Heart right ventricle (tissue), 16 donors: ENCODE measurements around the gene EARS2. TPM values are rescaled to one million over a fixed set of nuclear protein-coding genes. Genes with fewer than 3 reads are reported as not detected.
"Not testable (repeated sequence)": the region's sequence is repeated elsewhere in the genome, so short reads cannot be mapped to it uniquely, and the experiment has no call there.

Experiments
- ATAC-seq, 8 donors: fragments of 200-7000 bp; cut with Tn5 transposase; one replicate each; pipeline ENCODE4 v1.9.1; 2020; ENCODE audit warnings: mild to moderate bottlenecking in 8 of 8, moderate library complexity in 8 of 8, moderate number of reproducible peaks in 1 of 8
- DNase-seq, 2 donors: peaks; one replicate each; pipeline ENCODE4 v3.0.0-alpha.2; 2020
- H3K27ac ChIP-seq, 10 donors: fragments of 200-600 bp; sonication (generic) in 2 of 10; one replicate each; pipeline versions ENCODE4 v1.5.0 to v1.8.0; 2020 to 2022; ENCODE audit warnings: mild to moderate bottlenecking in 3 of 10
- H3K27me3 ChIP-seq, 7 donors: fragments of 200-600 bp; one replicate each; pipeline ENCODE4 v1.8.0; 2021 to 2022; ENCODE audit warnings: mild to moderate bottlenecking in 2 of 7
- H3K36me3 ChIP-seq, 9 donors: fragments of 200-600 bp; sonication (generic) in 1 of 9; one replicate each; pipeline versions ENCODE4 v1.5.0 to v1.8.0; 2020 to 2022; ENCODE audit warnings: mild to moderate bottlenecking in 2 of 9
- H3K4me1 ChIP-seq, 9 donors: fragments of 200-600 bp; sonication (generic) in 1 of 9; one replicate each; pipeline versions ENCODE4 v1.5.0 to v1.8.0; 2020 to 2022; ENCODE audit warnings: mild to moderate bottlenecking in 4 of 9
- H3K4me3 ChIP-seq, 10 donors: fragments of 200-600 bp; sonication (generic) in 2 of 10; one replicate each; pipeline versions ENCODE4 v1.5.0 to v1.8.0; 2020 to 2022; ENCODE audit warnings: mild to moderate bottlenecking in 7 of 10, moderate library complexity in 2 of 10
- H3K9me3 ChIP-seq, 11 donors: fragments of 200-600 bp in 10 of 11; sonication (generic) in 2 of 11; one replicate each; pipeline versions ENCODE4 v1.5.0 to v1.8.0; 2013 to 2022; ENCODE audit warnings: mild to moderate bottlenecking in 2 of 11, control low read depth in 1 of 11, moderate library complexity in 1 of 11
- WGBS, 2 donors: extraction: QIAGEN DNeasy Blood & Tissue Kit; methylation state at CpG; one replicate each; pipeline ENCODE4 v1.1.7; 2013; ENCODE audit warnings: inconsistent platforms in 1 of 2; 5-methylcytosine and 5-hydroxymethylcytosine counted together
- intact Hi-C, 10 donors: fragments of 100-400 bp; cut with DNase I; formaldehyde crosslinking; loops; one replicate each; pipeline versions ENCODE4 v1.11.1 to v1.14.2; 2022
- polyA plus RNA-seq, 2 donors: library from polyadenylated mRNA; stranded (reverse); fragments of 200-250 nt; gene quantifications; one replicate each; pipeline ENCODE4 v1.2.3, GENCODE V29; 2013
- total RNA-seq, 10 donors: library from RNA; stranded (reverse); fragmentation: NEBNext Ultra II Directional in 3 of 10; extraction: Animal tissue kit (Norgen Biotek cat#: 25700) in 3 of 10; gene quantifications; one replicate each; pipeline versions ENCODE4 v1.2.1 to v1.2.4, GENCODE V29; 2021 to 2023
- TF ChIP-seq, protein P1 (sequence below), 9 donors: fragments of 200-600 bp; sonication (generic) in 2 of 9; IDR thresholded peaks; one replicate each; pipeline versions ENCODE4 v1.5.0 to v1.8.0; 2021 to 2022; ENCODE audit warnings: antibody characterized with exemption in 9 of 9, mild to moderate bottlenecking in 5 of 9, moderate library complexity in 1 of 9
- donor health status: Arrhythmogenic right ventricular cardiomyopathy.
- donor health status: ischemic (EF 13 %, LVEDD 7.1; RV severe dilation, severe dysfunction).
- donor health status: healthy with polysubstance abuse.
- donor health status: DM: no; HTN: yes; CAD: no.
- donor health status: DM: no; HTN: no; CAD: no.
- donor health status: ischemic (EF 25% LVEDD 6.9; RV normal size, moderate dysfunction).
- donor health status: ischemic (EF 25% LVEDD 5.7; RV mildly dilated, moderate dysfunction).
- donor health status: healthy.
- donor health status: DM: yes; HTN: yes; CAD: no.
- donor health status: Ischemic cardiomyopathy.
- donor health status: ischemic (EF 35%, LVEDD 5.7; RV mildly dilated, moderate dysfunction).
- donor health status: nonischemic (EF 11% LVEDD 7.7; RV severe dilation, severe dysfunction).
- donor health status: DM: yes; HTN: yes; CAD: no.
- donor health status: PGD.
- donor health status: ischemic (EF 29% LVEDD 5.4; RV normal size, mild dysfunction).
- donor health status: nonischemic (EF 23%, LVEDD 6.1; RV moderate dilation, normal function).

EARS2 gene
- total and polyA plus RNA-seq, 12 donors = 13.7 to 28.7 (median 21.7) TPM

DNA sequence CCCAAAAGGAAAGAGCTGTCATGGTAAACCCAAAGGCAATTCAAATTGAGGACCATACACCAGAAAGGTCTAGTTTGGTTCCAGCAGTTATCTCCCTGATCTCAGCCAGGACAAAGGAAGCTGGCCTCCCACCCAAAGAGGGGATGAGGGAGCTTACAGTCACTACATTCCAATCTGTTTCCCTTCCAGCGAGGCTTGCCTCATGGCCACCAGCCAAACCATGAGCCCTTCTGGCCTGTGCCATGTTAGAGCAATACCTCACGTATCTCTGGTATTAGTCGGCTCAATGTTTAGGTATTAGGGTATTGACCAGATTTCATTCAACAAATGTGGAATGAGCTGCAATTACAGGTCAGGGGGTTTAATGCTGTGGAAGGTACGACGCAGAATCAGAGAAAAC is 30.6 kb upstream of the EARS2 start:
- no peaks in the 10 kb centered on the region for H3K9me3 ChIP-seq
- H3K36me3 ChIP-seq = peaks cover 0 to 94% (median 52%) of the 10 kb centered on the region in 9 donors
- no peaks in the 10 kb centered on the region for H3K27me3 ChIP-seq
- 64% methylated on average over 5 of the region's 5 CpGs for WGBS, 2 donors
- peak overlapping the region in 3 of 10 donors; percentile 1 to 25 (median 15) for H3K27ac ChIP-seq
- H3K4me3 ChIP-seq = no peak overlapping the region
- ATAC-seq = peak in 4 of 8 donors; percentile 44 to 62 (median 51)
- peaks cover 0 to 45% (median 15%) of the 10 kb centered on the region in 9 donors for H3K4me1 ChIP-seq
- intact Hi-C loops = no loop called here
- TF ChIP-seq, protein P1, sequence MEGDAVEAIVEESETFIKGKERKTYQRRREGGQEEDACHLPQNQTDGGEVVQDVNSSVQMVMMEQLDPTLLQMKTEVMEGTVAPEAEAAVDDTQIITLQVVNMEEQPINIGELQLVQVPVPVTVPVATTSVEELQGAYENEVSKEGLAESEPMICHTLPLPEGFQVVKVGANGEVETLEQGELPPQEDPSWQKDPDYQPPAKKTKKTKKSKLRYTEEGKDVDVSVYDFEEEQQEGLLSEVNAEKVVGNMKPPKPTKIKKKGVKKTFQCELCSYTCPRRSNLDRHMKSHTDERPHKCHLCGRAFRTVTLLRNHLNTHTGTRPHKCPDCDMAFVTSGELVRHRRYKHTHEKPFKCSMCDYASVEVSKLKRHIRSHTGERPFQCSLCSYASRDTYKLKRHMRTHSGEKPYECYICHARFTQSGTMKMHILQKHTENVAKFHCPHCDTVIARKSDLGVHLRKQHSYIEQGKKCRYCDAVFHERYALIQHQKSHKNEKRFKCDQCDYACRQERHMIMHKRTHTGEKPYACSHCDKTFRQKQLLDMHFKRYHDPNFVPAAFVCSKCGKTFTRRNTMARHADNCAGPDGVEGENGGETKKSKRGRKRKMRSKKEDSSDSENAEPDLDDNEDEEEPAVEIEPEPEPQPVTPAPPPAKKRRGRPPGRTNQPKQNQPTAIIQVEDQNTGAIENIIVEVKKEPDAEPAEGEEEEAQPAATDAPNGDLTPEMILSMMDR (IDR thresholded peaks at IDR 0.05) = no peak
- DNase-seq = peak in 1 of 2 donors; percentile 30

GRCh38 chr16:23584186-23585076 is 27.3 kb upstream of the EARS2 start:
- H3K4me1 ChIP-seq = peaks cover 0 to 31% (median 13%) of the 10 kb centered on the region in 9 donors
- intact Hi-C loops = no loop called here
- H3K4me3 ChIP-seq = no peak overlapping the region
- WGBS, 2 donors = 65 to 75% methylated on average over 13 of the region's 14 CpGs
- TF ChIP-seq, protein P1 (IDR thresholded peaks at IDR 0.05) = no peak
- peaks cover 0 to 92% (median 54%) of the 10 kb centered on the region in 9 donors for H3K36me3 ChIP-seq
- ATAC-seq = peak in 6 of 8 donors; percentile 43 to 71 (median 68)
- no peaks in the 10 kb centered on the region for H3K9me3 ChIP-seq
- no peak for DNase-seq
- no peaks in the 10 kb centered on the region for H3K27me3 ChIP-seq
- H3K27ac ChIP-seq = peak overlapping the region in 6 of 10 donors; percentile 16 to 44 (median 28)

- intact Hi-C loops, ATAC-seq, H3K4me3 ChIP-seq, H3K9me3 ChIP-seq, DNase-seq, H3K27ac ChIP-seq, H3K27me3 ChIP-seq: not testable (repeated sequence)
- 95 to 98% methylated on average over 19 to 28 of the region's 30 CpGs for WGBS, 2 donors
- H3K4me1 ChIP-seq = peaks cover 4 to 29% (median 15%) of the 10 kb centered on the region in 9 donors
- peaks cover 0 to 90% (median 51%) of the 10 kb centered on the region in 9 donors for H3K36me3 ChIP-seq
These were observed 26.1 kb upstream of the EARS2 start for GRCh38 chr16:23583271-23583670.

DNA sequence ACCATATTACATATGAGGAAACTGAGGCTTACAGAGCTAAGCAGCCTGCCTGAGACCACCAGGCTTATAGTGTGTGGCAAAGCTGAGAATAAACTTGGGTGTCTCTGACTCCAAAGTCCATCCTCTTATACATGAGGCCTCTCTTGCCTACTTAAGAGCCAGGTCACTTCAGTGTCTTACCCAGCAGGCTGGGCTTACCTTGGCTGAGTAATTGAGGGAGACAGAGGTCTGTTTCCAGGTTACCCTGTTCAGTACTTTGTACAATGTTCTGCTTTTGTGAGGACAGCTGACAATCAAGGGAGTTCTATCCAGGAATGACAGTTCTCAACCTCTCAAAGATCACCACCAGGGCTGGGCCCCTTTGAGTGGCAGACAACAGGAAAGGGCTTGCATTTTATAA is 24.6 kb upstream of the EARS2 start:
- ATAC-seq (no peak), DNase-seq (no peak)
- H3K4me1 ChIP-seq = peaks cover 0 to 24% (median 11%) of the 10 kb centered on the region in 9 donors
- no peaks in the 10 kb centered on the region for H3K9me3 ChIP-seq
- no peaks in the 10 kb centered on the region for H3K27me3 ChIP-seq
- H3K27ac ChIP-seq = no peak overlapping the region
- H3K4me3 ChIP-seq = no peak overlapping the region
- intact Hi-C loops = no loop called here
- TF ChIP-seq, protein P1 (IDR thresholded peaks at IDR 0.05) = no peak
- H3K36me3 ChIP-seq = peaks cover 0 to 84% (median 46%) of the 10 kb centered on the region in 9 donors

DNA sequence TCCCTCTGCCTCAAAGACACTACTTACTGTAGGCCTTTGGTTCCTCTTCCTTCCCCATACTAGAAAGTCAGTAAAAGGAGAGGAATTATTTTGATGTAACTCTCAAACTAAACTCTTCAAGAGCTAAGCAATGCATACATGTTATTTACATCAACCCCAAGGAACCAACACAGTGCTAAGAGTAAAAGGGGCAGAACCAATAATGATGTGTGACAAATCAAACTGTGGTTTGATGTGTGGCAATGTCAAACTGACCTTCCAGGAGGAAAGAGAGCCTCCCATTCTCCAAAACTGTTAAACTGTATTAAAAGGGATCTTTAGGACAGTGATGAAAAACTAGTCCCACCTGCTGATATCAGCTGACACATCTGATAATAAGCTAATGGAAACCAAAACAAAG is 23.2 kb upstream of the EARS2 start:
- no peak overlapping the region for H3K27ac ChIP-seq
- H3K36me3 ChIP-seq = peaks cover 0 to 84% (median 47%) of the 10 kb centered on the region in 9 donors
- H3K27me3 ChIP-seq = no peaks in the 10 kb centered on the region
- H3K9me3 ChIP-seq = no peaks in the 10 kb centered on the region
- peaks cover 0 to 24% (median 11%) of the 10 kb centered on the region in 9 donors for H3K4me1 ChIP-seq
- no peak for ATAC-seq
- no peak overlapping the region for H3K4me3 ChIP-seq
- intact Hi-C loops = no loop called here
- TF ChIP-seq, protein P1 (IDR thresholded peaks at IDR 0.05) = no peak
- no peak for DNase-seq
